DMS 273 (cell line): ENCODE data around the gene AMBRA1.

Experiments used
- DNase-seq: peaks from one replicate; lab custom pipeline; 2025; ENCODE audit not compliant: unreplicated experiment; lab: John Stamatoyannopoulos, UW

The AMBRA1 gene

GRCh38 chr11:46359953-46360352, 233.9 kb downstream of the AMBRA1 start:
- no peak for DNase-seq

- DNase-seq = peak; percentile 54
Observed at GRCh38 chr11:46357483-46357936, 236.3 kb downstream of the AMBRA1 start.

- no peak for DNase-seq
Observed at GRCh38 chr11:46356924-46357482, 236.8 kb downstream of the AMBRA1 start.

GRCh38 chr11:46353698-46354097, 240.1 kb downstream of the AMBRA1 start:
- peak; percentile 58 for DNase-seq

GRCh38 chr11:46352063-46352841, 241.6 kb downstream of the AMBRA1 start:
- DNase-seq = peak; percentile 62

GRCh38 chr11:46351606-46352005, 242.2 kb downstream of the AMBRA1 start:
- DNase-seq = no peak

GRCh38 chr11:46351148-46351547, 242.7 kb downstream of the AMBRA1 start:
- no peak for DNase-seq

GRCh38 chr11:46350695-46351094, 243.1 kb downstream of the AMBRA1 start:
- DNase-seq = no peak

GRCh38 chr11:46348566-46349401, 245.0 kb downstream of the AMBRA1 start:
- no peak for DNase-seq

GRCh38 chr11:46347637-46348311, 246.0 kb downstream of the AMBRA1 start:
- DNase-seq = peak; percentile 26

GRCh38 chr11:46346886-46347636, 246.8 kb downstream of the AMBRA1 start, which contains the start of gene DGKZ:
DGKZ (plus strand) TSS chr11:46347463; CDS start chr11:46347660, 197 bp downstream.
- peak; percentile 89 for DNase-seq
